ENCODE measurements around the gene P3H3. TPM values are rescaled to one million over a fixed set of nuclear protein-coding genes. Genes with fewer than 3 reads are reported as not detected.

Gene P3H3
- total and polyA plus RNA-seq, 9 of the 15 experiments (the other 6 are each of a cell fraction or from before 2014, with no cell fraction given): 0.03 to 15.0 (median 4.8) TPM

DNA sequence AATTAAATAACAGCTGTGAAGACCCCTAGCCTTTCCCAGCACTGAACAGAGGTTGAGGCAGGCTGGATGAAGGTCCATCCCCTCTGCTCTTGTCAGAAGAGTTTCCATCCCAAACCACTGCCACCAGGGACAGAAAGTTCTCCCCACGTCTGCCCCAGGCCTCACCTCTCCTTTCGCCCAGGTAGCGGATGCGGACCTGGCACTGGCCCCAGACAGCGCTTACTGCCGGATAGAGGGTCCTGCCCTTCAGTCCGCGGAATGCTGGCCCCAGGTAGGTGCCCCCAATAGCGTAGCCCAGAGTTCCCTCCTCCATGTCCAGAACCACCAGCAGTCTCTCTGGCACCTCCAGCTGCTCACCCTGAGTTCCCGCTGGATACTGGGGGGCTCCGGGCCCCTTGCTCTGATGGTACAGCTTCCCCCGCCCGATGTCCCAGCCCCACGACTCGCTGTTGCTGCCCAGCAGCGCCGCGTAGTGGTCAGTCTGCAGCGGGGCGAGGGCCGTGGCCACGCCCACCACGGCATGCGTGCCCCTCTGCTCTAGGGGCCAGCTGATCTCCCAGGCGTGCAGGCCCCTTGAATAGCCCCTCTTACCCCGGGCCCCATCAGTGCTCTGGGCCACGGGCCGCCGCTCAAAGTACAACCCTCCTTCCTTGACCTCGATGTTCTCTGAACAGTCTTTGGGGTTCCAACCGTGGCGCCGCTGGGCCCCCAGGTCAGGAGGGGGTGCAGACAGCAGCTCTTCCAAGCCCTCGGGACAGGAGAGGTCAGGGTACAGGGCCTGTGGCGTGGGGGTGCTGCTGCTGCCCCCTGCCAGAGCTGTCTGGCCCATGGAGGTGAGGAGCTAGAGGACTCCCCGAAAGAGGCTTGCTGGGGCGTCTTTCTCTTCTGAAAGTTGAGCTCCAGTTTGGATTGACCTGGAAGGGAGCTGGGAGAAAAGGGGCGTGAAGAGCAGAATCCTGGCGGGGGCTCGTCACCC lies 44.2 kb downstream of the P3H3 start (continued):
- TF ChIP-seq, protein P1, sequence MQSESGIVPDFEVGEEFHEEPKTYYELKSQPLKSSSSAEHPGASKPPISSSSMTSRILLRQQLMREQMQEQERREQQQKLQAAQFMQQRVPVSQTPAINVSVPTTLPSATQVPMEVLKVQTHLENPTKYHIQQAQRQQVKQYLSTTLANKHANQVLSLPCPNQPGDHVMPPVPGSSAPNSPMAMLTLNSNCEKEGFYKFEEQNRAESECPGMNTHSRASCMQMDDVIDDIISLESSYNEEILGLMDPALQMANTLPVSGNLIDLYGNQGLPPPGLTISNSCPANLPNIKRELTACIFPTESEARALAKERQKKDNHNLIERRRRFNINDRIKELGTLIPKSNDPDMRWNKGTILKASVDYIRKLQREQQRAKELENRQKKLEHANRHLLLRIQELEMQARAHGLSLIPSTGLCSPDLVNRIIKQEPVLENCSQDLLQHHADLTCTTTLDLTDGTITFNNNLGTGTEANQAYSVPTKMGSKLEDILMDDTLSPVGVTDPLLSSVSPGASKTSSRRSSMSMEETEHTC (IDR thresholded peaks at IDR 0.05): no peak
- TF ChIP-seq, protein P2, sequence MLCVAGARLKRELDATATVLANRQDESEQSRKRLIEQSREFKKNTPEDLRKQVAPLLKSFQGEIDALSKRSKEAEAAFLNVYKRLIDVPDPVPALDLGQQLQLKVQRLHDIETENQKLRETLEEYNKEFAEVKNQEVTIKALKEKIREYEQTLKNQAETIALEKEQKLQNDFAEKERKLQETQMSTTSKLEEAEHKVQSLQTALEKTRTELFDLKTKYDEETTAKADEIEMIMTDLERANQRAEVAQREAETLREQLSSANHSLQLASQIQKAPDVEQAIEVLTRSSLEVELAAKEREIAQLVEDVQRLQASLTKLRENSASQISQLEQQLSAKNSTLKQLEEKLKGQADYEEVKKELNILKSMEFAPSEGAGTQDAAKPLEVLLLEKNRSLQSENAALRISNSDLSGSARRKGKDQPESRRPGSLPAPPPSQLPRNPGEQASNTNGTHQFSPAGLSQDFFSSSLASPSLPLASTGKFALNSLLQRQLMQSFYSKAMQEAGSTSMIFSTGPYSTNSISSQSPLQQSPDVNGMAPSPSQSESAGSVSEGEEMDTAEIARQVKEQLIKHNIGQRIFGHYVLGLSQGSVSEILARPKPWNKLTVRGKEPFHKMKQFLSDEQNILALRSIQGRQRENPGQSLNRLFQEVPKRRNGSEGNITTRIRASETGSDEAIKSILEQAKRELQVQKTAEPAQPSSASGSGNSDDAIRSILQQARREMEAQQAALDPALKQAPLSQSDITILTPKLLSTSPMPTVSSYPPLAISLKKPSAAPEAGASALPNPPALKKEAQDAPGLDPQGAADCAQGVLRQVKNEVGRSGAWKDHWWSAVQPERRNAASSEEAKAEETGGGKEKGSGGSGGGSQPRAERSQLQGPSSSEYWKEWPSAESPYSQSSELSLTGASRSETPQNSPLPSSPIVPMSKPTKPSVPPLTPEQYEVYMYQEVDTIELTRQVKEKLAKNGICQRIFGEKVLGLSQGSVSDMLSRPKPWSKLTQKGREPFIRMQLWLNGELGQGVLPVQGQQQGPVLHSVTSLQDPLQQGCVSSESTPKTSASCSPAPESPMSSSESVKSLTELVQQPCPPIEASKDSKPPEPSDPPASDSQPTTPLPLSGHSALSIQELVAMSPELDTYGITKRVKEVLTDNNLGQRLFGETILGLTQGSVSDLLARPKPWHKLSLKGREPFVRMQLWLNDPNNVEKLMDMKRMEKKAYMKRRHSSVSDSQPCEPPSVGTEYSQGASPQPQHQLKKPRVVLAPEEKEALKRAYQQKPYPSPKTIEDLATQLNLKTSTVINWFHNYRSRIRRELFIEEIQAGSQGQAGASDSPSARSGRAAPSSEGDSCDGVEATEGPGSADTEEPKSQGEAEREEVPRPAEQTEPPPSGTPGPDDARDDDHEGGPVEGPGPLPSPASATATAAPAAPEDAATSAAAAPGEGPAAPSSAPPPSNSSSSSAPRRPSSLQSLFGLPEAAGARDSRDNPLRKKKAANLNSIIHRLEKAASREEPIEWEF (CRISPR knock-in tag; IDR thresholded peaks at IDR 0.05): no peak
- TF ChIP-seq YY1 (IDR thresholded peaks at IDR 0.05; ENCODE audit: borderline replicate concordance in 1 of 3, control insufficient read depth in 1 of 3, extremely low read depth in 1 of 3, insufficient read depth in 3 of 3, insufficient read length in 1 of 3, insufficient replicate concordance in 2 of 3, low read depth in 1 of 3, low read length in 2 of 3) (peak in 1 of 3 experiments; percentile 41), DIDO1 (tag; IDR thresholded peaks at IDR 0.05; ENCODE audit: low read depth) (no peak), GTF2A2 (tag; IDR thresholded peaks at IDR 0.05) (no peak), CBX1 (IDR thresholded peaks at IDR 0.05; ENCODE audit: low read depth) (peak; percentile 28; the same call in 1 of the 2 replicates), HEY1 (CRISPR knock-in tag; IDR thresholded peaks at IDR 0.05; ENCODE audit: borderline replicate concordance) (no peak)
- TF ChIP-seq, protein P3, sequence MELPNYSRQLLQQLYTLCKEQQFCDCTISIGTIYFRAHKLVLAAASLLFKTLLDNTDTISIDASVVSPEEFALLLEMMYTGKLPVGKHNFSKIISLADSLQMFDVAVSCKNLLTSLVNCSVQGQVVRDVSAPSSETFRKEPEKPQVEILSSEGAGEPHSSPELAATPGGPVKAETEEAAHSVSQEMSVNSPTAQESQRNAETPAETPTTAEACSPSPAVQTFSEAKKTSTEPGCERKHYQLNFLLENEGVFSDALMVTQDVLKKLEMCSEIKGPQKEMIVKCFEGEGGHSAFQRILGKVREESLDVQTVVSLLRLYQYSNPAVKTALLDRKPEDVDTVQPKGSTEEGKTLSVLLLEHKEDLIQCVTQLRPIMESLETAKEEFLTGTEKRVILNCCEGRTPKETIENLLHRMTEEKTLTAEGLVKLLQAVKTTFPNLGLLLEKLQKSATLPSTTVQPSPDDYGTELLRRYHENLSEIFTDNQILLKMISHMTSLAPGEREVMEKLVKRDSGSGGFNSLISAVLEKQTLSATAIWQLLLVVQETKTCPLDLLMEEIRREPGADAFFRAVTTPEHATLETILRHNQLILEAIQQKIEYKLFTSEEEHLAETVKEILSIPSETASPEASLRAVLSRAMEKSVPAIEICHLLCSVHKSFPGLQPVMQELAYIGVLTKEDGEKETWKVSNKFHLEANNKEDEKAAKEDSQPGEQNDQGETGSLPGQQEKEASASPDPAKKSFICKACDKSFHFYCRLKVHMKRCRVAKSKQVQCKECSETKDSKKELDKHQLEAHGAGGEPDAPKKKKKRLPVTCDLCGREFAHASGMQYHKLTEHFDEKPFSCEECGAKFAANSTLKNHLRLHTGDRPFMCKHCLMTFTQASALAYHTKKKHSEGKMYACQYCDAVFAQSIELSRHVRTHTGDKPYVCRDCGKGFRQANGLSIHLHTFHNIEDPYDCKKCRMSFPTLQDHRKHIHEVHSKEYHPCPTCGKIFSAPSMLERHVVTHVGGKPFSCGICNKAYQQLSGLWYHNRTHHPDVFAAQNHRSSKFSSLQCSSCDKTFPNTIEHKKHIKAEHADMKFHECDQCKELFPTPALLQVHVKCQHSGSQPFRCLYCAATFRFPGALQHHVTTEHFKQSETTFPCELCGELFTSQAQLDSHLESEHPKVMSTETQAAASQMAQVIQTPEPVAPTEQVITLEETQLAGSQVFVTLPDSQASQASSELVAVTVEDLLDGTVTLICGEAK (IDR thresholded peaks at IDR 0.05): no peak
- TF ChIP-seq, protein P3 (CRISPR knock-in tag; IDR thresholded peaks at IDR 0.05): no peak

Measured in K562 (cell line).